Stimulated activated CD8-positive, alpha-beta memory T cell treated with anti-CD3 and anti-CD28 coated beads, Interleukin-12 subunit alpha, Interleukin-12 subunit beta, amount 100 ng/mL, for 24 hours (primary cell): ENCODE measurements around the gene PICK1.

Source experiments
- DNase-seq: peaks from one replicate; pipeline ENCODE4 v3.0.0-alpha.2; 2020; ENCODE audit errors: extremely low read depth

PICK1 gene

DNA sequence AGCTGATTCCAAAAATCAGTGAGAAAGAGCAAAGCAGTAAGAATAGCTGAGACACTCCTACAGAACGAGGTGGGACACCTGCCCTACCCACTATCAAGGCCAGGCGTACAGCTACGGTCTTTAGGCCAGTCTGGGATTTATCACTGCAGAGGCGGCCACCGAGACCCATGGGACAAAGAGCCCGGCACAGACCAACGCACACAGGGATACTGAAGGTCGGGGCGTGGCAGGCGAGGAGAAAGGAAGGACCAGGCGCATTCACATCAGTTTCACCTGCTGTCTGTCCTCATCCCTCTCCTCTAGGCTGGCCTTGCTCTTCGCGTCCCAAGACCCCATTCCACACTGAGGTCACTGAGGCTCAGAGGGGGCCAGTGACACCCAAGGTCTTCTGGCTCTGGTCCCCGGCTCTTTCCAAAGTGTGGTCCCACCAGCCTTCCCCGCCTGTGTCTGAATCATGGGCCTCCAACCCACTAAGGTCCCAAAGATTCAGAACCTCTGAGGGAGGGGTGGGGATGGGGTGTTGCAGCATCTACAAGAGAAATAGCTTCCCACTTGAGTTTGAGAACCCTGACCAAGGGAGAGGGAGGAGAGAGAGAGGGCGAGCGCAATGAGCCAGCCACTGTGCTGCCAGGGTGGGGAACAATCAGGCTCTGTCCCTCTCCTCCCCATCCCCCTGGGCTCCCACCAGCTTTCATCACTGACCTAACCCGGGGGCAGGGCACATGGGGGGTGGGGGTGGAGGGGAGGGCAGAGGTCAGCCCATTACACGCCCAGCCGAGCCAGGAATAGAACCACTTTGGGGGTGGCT, 7.2 kb upstream of the PICK1 start:
- no peak for DNase-seq

DNA sequence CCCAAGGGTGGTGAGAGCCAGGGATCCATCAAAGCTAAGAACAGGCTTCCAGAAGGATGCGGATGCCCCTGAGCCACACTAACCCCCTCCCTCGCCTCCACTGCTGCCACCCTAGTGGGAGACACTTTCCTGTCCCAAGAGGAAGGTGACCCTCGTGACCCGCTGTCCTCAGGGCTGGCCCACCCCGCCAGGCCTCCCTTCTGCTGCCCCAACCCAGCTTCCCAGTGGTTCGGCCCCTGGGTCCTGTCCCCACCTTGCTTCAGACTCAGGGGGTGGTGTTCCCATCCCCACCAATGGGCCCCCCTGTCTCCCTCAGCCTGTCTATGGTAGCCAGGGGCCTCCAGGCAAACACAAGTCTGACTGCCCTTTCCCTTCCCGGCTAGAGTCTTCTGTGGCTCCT, 6.5 kb upstream of the PICK1 start:
- DNase-seq = no peak

DNA sequence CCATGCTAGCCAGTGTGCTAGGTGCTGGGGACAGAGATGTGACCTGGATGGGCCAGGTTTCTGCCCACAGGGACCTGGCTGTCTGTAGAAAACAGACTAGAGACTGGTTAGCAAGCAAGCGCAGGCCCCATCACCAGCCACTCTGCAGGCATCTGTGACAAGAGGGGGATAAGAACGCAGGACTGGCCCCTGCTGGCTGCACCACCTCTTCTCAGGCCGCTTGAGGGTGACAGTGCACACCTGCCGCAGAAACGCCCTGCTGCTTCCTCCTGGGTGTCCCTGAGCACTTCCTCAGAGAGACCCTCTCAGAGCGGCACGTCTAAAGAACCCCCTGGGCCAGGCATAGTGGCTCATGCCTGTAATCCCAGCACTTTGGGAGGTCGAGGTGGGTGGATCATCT, 5.9 kb upstream of the PICK1 start:
- no peak for DNase-seq

DNA sequence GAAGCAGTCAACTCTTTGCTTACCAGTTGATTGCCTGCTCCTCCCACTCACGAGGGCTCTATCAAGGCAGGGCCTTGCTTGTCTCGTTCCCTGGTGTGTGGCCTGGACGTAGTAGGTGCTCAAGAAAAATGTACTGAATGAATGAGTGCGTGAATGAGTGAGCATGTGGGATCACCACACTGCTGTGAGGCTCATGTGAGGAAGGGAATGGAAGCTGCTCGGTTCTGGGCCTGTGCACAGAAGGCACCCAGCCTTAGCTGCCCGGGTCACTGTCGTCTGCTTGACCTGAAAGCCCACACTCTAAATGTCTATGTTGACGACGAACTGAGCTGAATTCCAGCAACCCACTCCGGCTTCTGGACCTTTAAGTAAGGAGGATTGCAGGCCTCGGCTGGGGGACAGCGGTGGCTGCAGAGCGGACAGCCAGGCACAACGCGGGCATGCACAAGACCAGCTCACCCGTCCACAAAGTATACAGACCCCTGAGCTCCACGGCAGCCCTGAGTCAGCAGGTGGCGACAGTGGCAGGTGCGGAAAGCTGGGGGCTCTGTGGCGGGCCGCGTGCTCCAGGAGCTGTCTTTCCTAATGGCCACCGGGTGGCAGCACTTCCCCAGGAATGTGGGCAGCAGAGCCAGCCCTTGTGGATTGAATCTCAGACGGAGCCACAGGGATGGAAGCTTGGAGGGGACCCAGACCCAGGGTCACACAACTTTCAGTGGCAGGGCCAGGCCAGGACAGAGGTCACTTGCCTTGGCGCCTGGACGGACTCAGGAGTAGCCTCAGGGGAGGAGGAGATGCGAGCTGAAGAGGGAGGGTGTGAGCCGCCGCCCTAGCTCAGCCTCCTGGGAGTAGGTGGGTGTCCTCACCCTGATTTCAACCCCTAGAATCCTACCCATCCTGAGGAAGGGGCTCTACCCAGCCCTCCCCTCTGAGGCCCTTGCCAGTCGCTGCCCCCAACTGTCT, 5.0 kb upstream of the PICK1 start:
- DNase-seq = peak; percentile 34

DNA sequence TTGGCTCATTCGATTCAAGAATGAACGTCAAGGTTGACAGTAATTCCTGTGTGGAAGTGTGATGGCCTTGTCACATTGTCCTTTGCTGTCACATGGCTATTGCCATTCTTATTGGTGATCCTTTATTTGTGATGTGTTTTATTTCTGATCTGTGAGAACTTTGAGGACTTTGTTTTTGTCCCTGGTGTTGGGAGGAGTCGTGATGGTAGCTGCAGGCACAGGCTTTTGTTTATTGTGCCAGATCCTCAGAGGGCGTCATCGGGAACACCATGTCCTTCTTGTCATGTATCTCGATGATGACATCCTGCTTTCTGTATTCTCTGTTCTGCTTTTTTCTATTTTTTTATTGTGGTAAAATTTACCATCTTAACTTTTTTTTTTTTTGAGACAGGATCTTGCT, 5.6 kb downstream of the PICK1 start:
- DNase-seq = no peak

DNA sequence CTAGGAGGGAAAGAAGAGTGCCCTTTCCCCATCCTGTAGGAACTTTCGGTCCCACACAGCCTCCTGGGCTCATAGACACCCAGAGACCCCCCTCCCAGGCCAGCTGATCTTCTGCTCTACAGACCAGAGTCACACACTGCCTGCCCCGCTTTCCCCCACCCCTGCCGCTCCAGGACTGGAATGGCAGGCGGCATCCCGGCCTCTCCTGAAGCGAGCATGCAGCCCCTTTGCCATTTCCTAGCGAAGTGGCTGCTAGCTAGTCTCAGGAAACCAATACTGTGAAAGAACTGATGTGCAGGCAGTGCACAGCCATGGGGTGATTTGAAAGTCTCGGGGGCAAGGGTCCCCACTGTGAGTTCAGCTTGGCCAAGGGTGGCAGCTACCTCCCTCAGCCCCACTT, 8.3 kb downstream of the PICK1 start:
- no peak for DNase-seq

DNA sequence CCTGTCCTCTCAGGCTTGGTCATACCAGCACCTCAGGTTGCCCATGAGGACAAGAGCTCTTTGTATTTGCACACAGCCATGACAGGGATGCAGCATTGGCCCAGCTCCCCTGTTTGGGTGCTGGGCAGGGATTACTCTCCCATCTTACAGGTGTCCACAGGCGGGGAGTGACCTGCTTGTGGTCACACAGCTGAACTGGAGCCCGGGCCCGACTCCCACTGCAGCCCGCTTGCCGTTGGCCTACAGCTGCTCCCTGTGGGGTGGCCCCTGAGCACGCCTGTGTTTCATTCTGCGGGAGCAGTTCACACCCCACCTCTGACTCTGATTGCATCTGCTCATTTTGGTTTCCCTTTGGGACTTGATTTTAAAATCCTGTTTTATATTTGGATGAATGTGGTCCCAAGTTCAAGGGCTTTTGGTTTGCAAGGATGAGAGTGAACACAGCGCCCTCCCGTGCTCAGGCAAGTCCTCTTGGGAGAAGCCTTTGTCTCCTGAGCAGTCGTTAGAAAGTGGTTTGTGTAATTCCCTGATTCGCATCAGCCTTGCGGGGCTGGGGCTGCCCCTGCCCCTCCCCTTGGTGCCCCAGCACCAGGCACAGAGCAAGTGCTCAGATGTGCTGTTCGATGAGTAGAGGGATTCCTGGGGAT, 9.3 kb downstream of the PICK1 start:
- no peak for DNase-seq

DNA sequence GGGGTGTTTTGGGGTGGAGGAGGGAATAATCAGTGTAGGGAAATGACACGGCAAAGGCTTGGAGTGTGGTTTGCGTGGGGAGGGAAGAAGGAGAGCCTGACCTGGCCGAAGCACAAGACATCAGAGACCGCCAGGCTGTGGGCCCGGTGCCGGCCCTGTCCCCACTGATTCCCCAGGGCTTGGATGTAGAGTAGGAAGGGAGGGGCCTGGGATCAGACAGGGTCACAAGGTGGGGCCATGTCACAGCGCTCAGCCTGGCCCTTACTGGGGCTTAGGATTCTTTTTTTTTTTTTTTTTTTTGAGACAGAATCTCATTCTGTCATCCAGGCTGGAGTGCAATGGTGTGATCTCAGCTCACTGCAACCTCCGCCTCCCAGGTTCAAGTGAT, 9.8 kb downstream of the PICK1 start:
- DNase-seq = no peak

DNA sequence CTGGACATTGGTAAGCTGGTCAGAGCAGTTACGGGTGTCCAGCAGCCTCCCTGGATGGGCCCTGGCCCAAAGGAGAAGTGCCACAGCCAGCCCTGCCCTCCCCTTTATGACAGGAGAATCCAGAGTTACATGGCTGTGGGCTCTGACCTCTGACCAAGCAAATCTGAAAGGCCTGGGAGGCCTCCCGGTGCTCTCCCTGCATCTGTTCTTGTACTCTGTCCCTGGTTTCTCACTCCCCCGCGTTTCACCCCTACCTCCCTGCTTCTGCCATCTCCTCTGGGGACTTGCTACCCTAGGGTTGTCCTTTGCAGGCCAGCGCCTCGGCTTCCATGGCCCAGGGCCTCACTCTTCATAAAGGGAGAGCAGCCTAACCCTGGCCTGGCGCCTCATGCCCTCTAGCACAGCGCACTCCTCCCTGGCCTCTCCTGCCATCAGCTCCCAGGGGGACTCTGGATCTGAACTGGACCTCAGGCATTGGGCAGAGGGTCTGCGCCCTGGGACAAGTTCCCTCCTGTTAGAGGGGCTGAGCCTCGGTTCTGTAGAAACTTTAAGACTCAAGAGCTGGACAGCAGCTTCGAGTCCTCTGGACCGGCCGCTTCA, 10.7 kb downstream of the PICK1 start:
- no peak for DNase-seq

DNA sequence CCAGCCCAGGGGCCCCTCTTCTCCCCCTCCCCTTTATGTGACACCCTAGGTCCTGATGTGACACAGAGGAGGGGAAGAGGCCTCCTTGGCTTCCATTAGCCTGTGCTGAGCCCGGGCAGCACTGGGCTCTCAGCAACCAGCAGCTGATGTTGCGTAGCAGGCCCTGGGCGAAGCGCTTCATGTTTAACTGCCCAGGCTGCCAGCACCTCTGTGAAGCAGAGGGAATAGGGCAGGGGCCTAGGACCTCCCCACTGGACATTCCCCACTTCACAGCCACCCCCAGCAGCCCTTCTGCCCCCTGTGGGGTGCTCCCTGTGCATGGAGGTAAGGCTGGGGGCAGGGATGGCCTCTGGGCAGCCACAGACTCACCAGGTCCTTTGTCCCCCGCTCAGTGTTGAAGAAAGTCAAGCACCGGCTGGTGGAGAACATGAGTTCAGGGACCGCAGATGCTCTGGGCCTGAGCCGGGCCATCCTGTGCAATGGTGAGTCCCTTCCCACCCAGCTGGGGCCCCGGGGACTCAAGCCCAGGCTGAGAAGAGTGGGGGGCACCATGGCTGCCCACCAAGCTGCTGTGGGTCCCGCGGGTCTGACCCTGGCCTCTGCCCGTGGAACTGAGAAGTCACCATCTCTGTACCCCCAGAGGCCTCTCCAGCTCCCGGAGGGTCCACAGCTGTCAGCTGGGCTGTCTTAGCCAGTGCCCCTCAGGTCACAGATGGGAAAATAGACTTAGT, 11.6 kb downstream of the PICK1 start:
- DNase-seq = no peak

DNA sequence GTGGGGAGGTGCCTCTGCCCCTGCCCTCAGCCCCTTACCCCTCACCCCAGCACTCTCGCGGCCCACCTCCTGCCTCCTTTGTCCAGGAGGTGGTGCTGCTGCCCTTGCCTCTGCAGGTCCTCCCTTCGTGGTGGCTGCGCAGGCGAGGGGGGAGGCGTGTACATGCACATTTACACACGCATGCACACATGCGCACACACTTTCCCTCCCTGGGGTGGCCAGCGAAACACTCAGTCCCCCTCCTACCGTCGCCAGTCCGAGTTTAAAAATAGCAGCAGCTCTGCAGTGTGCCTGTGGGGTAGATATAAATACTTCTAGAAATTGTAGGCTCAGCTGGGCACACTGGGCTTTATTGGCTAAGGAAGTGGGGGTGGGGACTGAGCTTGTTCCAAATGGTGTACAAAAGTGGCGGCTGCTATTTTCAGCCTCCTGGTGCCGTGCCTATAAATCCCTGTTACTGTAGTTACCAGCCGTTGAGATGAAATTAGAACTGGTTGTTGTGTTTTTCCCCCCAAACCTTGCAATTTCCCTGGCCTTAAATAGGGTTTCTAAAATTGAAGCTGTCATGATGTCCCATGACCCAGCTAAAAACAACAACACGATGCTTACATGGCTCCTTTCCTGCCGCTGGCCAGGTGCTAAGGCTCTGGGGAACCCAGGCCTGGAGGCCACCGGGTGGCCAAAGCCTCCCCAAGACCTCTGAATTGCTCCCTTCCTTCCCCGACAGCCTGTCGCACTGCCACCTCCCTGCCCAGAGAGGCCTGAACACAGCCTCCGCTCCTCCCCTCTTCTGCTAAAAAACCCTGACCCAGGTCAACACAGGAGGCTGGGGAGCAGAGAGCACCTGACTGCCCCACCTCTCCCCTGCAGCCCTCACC, 12.4 kb downstream of the PICK1 start:
- DNase-seq = no peak

DNA sequence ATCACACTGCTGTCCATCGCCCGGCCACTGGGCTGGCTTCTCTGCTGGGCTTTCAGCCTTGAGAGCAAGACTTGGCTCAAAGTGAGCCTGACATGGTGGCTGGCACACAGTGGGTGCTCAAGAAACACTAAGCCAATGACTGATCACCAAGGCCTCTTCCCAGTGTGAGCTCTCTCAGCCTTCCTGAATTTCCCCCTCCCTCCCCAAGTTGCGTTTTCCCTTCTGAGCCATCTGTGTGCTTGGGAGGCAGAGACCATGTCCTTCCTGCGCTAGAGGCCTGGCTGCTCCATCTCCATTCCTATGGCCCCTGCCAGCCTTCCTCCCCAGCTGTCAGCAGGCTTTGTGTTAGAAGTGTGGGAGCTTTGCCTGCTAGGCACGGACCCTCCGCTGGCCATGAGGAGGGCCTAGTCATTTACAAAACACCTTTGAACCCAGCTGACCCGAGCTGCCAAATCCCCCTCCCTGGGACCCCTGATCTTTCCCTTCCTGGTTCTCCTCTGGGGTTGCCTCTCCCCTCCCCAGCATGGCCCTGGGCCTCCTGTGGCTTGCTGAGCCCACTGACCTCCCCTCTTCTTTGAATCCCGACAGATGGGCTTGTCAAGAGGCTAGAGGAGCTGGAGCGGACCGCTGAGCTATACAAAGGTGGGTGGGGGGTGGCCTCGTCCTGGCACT, 13.2 kb downstream of the PICK1 start:
- no peak for DNase-seq

DNA sequence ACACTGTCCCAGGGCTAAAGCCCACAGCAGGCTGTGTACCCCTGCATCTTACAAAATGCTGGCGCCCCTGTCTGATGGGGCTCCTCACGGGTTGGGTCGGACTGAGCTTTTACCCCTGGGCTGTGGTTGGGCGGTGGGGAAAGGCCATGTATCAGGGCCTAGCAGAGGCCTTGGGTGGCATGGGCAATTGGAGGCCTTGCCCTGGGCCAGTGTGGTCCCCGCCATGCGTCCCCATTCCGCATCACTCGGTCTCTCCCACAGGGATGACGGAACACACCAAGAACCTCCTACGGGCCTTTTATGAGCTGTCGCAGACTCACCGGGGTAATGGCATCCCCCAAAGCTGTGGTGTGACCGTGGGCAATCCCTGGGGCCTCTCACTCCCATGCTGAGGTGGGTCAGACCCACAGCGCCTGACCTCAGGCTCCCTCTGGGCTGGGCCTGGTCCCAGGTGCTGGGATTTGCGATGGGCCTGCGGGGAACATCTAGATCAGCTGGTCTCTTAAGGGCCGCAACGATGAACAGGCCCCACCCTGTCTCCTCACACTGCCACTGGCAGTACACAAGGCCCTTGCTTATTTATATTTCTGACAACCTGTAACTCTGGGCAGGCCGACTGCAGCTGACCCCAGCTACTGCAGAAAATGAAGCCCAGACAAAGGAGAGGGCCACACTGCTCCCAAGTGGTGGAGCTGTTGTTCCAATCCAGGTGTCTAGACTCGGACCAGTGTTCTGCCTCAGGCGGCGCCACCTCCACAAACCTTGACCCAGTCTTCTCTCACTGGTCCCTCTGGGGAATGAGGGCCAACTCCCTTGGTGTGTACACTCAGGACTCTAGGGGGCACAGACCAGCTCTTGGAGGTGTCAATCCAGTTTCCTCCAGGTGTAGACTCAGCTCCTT, 14.5 kb downstream of the PICK1 start:
- no peak for DNase-seq

DNA sequence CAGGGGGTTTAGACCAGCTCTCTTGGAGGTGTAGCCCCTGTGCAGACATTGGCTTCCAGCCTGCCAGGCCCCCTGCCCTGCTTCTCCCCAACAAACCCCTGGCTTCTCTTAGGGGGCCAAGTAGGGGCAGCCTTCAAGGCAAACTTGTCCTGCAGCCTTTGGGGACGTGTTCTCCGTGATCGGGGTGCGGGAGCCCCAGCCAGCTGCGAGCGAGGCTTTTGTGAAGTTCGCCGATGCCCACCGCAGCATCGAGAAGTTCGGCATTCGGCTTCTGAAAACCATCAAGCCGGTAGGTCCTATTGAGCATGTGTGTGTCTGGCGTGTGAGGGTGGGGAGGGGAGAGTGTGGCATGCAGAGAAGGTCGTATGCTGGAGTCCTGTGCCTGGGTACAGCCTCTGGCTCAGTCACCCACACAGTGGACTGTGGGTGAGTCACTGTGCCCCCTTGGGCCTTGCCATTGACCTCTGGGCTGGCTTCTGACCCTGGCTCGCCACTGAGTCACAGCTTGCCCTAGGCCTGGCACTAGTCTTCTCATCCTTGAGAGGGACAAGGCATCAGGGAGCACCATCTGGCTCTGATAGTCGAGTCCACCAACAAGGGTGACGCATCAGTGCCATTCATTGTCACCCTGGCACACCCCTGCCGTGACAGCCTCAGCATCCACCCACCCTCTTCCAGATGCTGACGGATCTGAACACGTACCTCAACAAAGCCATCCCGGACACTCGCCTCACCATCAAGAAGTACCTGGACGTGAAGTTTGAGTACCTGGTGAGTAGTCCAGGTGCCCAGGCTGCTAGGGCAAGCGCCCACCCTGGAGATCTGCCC, 15.3 kb downstream of the PICK1 start:
- no peak for DNase-seq

DNA sequence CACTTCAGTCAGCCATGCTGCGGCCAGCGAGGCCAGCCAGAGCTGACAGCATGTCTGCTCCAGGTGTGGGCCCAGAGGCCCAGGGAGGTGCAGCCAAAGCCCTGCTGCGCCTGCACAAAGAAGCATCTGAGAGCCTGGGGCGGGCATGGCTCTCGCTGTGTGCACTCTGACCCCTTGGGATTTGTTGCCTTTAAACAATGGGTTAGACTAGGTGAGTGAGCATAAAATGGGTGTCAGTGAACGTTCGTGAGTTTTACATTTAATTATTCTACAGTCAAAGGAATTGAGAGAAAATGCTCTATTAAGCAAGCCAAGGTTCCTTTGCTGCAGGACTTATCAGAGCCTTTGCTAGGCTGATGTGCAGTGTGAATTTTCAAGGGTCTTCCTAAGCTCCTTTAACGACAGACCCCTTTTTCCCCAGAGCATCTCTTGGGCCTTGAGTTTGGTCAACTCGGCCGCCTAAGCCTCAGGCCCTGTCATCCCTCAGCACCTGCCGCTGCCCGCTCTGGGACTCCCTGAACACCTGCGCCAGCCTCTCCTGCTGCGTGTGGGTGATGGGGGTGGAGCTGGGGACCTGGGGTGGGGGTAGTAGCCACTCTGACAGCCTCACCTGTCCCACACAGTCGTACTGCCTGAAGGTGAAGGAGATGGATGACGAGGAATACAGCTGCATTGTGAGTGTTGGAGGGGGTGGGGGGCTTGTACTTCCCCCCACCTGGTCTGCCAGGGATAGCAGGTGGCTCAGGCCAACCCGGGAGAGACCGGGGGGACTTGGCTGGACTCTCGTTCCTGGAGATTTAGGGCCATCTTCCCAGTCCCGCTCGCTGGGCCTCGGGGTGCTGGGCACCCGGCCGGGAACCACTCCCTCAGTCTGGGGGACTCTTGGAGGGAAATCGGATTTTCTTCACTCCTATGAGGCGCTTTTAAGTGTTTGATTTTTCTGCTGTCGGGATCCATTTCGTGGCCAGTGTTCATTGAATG, 16.2 kb downstream of the PICK1 start:
- no peak for DNase-seq
